ENCODE results near the gene AMZ1.
A peak's percentile ranks its signal among the peaks of the same experiment; 100 is the strongest.
"Not testable (repeated sequence)": the region's sequence is repeated elsewhere in the genome, so short reads cannot be mapped to it uniquely, and the experiment has no call there.

AMZ1 gene

GRCh38 chr7:2692543-2692942 is 4.5 kb downstream of the AMZ1 start:
- DNase-seq: no peak

- not testable (repeated sequence) for DNase-seq
These were observed 5.6 kb downstream of the AMZ1 start for GRCh38 chr7:2693420-2694121.

- not testable (repeated sequence) for DNase-seq
These were observed 6.1 kb downstream of the AMZ1 start for GRCh38 chr7:2694122-2694436.

- DNase-seq: peak; percentile 66
These were observed 10.7 kb downstream of the AMZ1 start for GRCh38 chr7:2698581-2699288.

GRCh38 chr7:2699289-2699620 is 11.3 kb downstream of the AMZ1 start:
- DNase-seq: no peak

GRCh38 chr7:2700141-2700850 is 12.3 kb downstream of the AMZ1 start:
- no peak for DNase-seq

- no peak for DNase-seq
These were observed 13.4 kb downstream of the AMZ1 start for GRCh38 chr7:2701424-2701823.

- no peak for DNase-seq
These were observed 14.0 kb downstream of the AMZ1 start for GRCh38 chr7:2701832-2702593.

GRCh38 chr7:2702594-2702957 is 14.6 kb downstream of the AMZ1 start:
- no peak for DNase-seq

GRCh38 chr7:2705371-2706096 is 17.5 kb downstream of the AMZ1 start:
- DNase-seq: no peak

- DNase-seq: no peak
These were observed 18.7 kb downstream of the AMZ1 start for GRCh38 chr7:2706685-2707126.

GRCh38 chr7:2707481-2707880 is 19.5 kb downstream of the AMZ1 start:
- DNase-seq: no peak

- no peak for DNase-seq
These were observed 20.0 kb downstream of the AMZ1 start for GRCh38 chr7:2708041-2708440.

GRCh38 chr7:2708547-2709310 is 20.7 kb downstream of the AMZ1 start:
- DNase-seq: no peak

- DNase-seq: peak; percentile 66
These were observed 21.7 kb downstream of the AMZ1 start for GRCh38 chr7:2709553-2710285.

- DNase-seq: no peak
These were observed 22.3 kb downstream of the AMZ1 start for GRCh38 chr7:2710286-2710655.

GRCh38 chr7:2710901-2711551 is 23.0 kb downstream of the AMZ1 start:
- no peak for DNase-seq

- no peak for DNase-seq
These were observed 24.1 kb downstream of the AMZ1 start for GRCh38 chr7:2711895-2712675.

- no peak for DNase-seq
These were observed 25.4 kb downstream of the AMZ1 start for GRCh38 chr7:2713370-2713769.

GRCh38 chr7:2713978-2714377 is 26.0 kb downstream of the AMZ1 start:
- DNase-seq: no peak
